HEK293T (cell line): ENCODE results near the gene LGR5.

Experiments used
- BHLHE40 ChIP-seq: fragments of 450-650 bp; IDR thresholded peaks from 2 replicates; pipeline ENCODE4 v1.6.1; 2016; ENCODE audit warnings: mild to moderate bottlenecking, moderate library complexity, borderline replicate concordance
- FOXA1 ChIP-seq: fragments of 450-650 bp; IDR thresholded peaks from 2 replicates; pipeline ENCODE4 v1.6.1; 2016; ENCODE audit warnings: mild to moderate bottlenecking
- FOXM1 ChIP-seq: fragments of 450-650 bp; IDR thresholded peaks from 2 replicates; pipeline ENCODE4 v1.6.1; 2017; ENCODE audit warnings: mild to moderate bottlenecking, borderline replicate concordance
- L3MBTL2 ChIP-seq: fragments of 450-650 bp; conservative IDR thresholded peaks from 2 replicates; pipeline ENCODE4 v1.6.1; 2016; ENCODE audit warnings: mild to moderate bottlenecking
- LEF1 ChIP-seq: fragments of 450-650 bp; IDR thresholded peaks from 2 replicates; pipeline ENCODE4 v1.6.1; 2017; ENCODE audit warnings: mild to moderate bottlenecking, borderline replicate concordance
- NFRKB ChIP-seq: fragments of 450-650 bp; IDR thresholded peaks from 2 replicates; pipeline ENCODE4 v1.6.1; 2016; ENCODE audit warnings: mild to moderate bottlenecking, moderate library complexity
- SP1 ChIP-seq: fragments of 450-650 bp; IDR thresholded peaks from 2 replicates; pipeline ENCODE4 v1.6.1; 2017
- SUZ12 ChIP-seq: fragments of 450-650 bp; IDR thresholded peaks from 2 replicates; pipeline ENCODE4 v1.6.1; 2016; ENCODE audit warnings: mild to moderate bottlenecking
- TARDBP ChIP-seq: fragments of 450-650 bp; IDR thresholded peaks from 2 replicates; pipeline ENCODE4 v1.6.1; 2016
- ZNF384 ChIP-seq: fragments of 450-650 bp; IDR thresholded peaks from 2 replicates; pipeline ENCODE4 v1.6.1; 2016
- TF ChIP-seq, protein P1 (sequence below): fragments of 450-650 bp; IDR thresholded peaks from 2 replicates; pipeline ENCODE4 v1.6.1; 2016

DNA sequence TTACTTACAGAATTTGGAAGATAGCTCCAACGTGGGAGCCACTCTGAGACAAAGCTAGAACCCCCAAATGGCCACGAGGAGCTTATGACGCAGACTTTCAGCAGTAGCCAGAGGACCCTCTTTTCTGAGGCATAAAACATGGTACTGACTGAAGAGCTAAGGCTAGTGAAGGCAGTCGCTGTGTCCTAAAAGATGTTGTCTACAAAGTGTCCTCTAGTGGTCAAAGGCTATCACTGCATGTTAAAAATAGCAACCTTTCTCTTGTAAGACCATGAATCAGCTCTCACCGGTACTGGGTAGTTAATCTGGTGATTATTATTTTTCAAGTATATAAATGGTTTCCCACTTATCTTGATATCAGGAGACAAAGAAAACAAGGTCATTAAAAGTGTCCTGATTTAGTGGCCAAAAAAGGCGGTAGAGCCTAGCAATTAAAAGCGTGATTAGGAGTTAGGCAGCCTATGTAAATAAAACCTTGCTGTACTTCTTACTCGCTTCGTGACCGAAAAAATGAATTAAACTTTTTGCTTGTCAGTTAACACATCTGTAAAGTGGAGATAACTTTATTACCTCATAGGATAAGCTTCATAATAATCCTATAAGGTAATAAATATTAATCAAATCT is 47.0 kb upstream of the LGR5 start:
- TF ChIP-seq FOXA1 (no peak), SP1 (no peak), L3MBTL2 (no peak), FOXM1 (no peak), SUZ12 (no peak), TARDBP (no peak), BHLHE40 (no peak), ZNF384 (no peak), NFRKB (no peak), LEF1 (no peak)
- TF ChIP-seq, protein P1, sequence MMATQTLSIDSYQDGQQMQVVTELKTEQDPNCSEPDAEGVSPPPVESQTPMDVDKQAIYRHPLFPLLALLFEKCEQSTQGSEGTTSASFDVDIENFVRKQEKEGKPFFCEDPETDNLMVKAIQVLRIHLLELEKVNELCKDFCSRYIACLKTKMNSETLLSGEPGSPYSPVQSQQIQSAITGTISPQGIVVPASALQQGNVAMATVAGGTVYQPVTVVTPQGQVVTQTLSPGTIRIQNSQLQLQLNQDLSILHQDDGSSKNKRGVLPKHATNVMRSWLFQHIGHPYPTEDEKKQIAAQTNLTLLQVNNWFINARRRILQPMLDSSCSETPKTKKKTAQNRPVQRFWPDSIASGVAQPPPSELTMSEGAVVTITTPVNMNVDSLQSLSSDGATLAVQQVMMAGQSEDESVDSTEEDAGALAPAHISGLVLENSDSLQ = no peak
